Loucy (cell line): Measurements from ENCODE around the gene INHA.

ENCODE experiments used
- H2AFZ ChIP-seq: fragments of 200-600 bp; sonication (generic); 2 replicates; pipeline ENCODE4 v1.6.0; 2016; ENCODE audit warnings: antibody characterized with exemption, mild to moderate bottlenecking, low read length, moderate library complexity
- H3F3A ChIP-seq: fragments of 200-600 bp; 2 replicates; pipeline ENCODE4 v1.6.0; 2016; ENCODE audit warnings: antibody characterized with exemption, low read depth, mild to moderate bottlenecking
- H3K27me3 ChIP-seq: fragments of 200-600 bp; sonication (generic); 2 replicates; pipeline ENCODE4 v1.6.1; 2014; ENCODE audit warnings: low read length, mild to moderate bottlenecking; ENCODE audit not compliant: insufficient read depth, poor library complexity, severe bottlenecking
- H3K36me3 ChIP-seq: fragments of 200-600 bp; sonication (generic); 2 replicates; pipeline ENCODE4 v1.6.1; 2016; ENCODE audit warnings: low read length; ENCODE audit not compliant: insufficient read depth
- H3K4me1 ChIP-seq: fragments of 200-600 bp; sonication (generic); 2 replicates; pipeline ENCODE4 v1.5.1; 2014; ENCODE audit warnings: low read length, mild to moderate bottlenecking; ENCODE audit not compliant: insufficient read depth, poor library complexity, severe bottlenecking
- H3K4me2 ChIP-seq: fragments of 200-600 bp; sonication (generic); 2 replicates; pipeline ENCODE4 v1.6.0; 2014; ENCODE audit warnings: antibody characterized with exemption, low read length, low read depth, mild to moderate bottlenecking; ENCODE audit not compliant: poor library complexity, severe bottlenecking
- H3K4me3 ChIP-seq: fragments of 200-600 bp; sonication (generic); 2 replicates; pipeline ENCODE4 v1.5.1; 2014; ENCODE audit warnings: low read length, mild to moderate bottlenecking, mixed read lengths; ENCODE audit not compliant: poor library complexity, severe bottlenecking
- H3K79me2 ChIP-seq: fragments of 200-600 bp; sonication (generic); 2 replicates; pipeline ENCODE4 v1.6.1; 2014; ENCODE audit warnings: low read length; ENCODE audit not compliant: insufficient read depth
- H3K9ac ChIP-seq: fragments of 200-600 bp; sonication (generic); 2 replicates; pipeline ENCODE4 v1.6.0; 2014; ENCODE audit warnings: mild to moderate bottlenecking, low read depth, low read length, moderate library complexity; ENCODE audit not compliant: poor library complexity, severe bottlenecking
- H3K9me2 ChIP-seq: fragments of 200-600 bp; sonication (generic); replicated peaks from 2 replicates; pipeline ENCODE4 v1.6.1; 2016; ENCODE audit warnings: low read depth, low read length, mixed read lengths
- H3K9me3 ChIP-seq: fragments of 200-600 bp; sonication (generic); 2 replicates; pipeline ENCODE4 v1.6.1; 2014; ENCODE audit warnings: mild to moderate bottlenecking, antibody characterized with exemption, low read length, low read depth; ENCODE audit not compliant: insufficient read depth
- H4K20me1 ChIP-seq: fragments of 200-600 bp; sonication (generic); 2 replicates; pipeline ENCODE4 v1.6.0; 2014; ENCODE audit warnings: antibody characterized with exemption, low read length, mild to moderate bottlenecking; ENCODE audit not compliant: insufficient read depth, poor library complexity, severe bottlenecking
- CTCF ChIP-seq: fragments of 200-600 bp; sonication (generic); conservative IDR thresholded peaks from 2 replicates; pipeline ENCODE4 v1.5.1; 2014; ENCODE audit warnings: mild to moderate bottlenecking, antibody characterized with exemption, low read length
- EZH2phosphoT487 ChIP-seq: fragments of 200-600 bp; IDR thresholded peaks from 2 replicates; pipeline ENCODE4 v1.6.1; 2018; ENCODE audit warnings: antibody characterized with exemption, mild to moderate bottlenecking, moderate library complexity, borderline replicate concordance

Gene INHA

DNA sequence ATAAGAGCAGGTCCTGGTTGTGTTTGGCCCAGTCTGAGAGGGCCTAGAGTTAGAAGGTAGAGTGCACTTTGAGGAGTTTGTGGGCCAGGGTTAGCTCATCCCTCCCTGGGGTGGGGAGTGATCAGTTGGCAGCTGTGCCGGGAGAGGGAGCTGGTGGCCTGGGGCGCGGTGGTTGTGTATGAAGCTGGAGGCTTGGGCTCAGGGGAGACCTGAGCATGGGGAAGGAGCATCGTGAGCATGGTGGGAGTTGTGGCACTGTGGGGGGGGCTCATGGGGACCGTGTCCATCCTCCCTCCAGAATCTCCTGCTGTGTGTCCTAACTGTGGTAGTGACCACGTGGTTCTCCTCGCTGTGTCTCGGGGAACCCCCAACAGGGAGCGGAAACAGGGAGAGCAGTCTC is 39.2 kb downstream of the INHA start:
- H3K9me2 ChIP-seq: no peaks in the 10 kb centered on the region
- no peaks in the 10 kb centered on the region for H3K9me3 ChIP-seq
- no peak overlapping the region for H3K4me2 ChIP-seq
- H3K79me2 ChIP-seq: no peaks in the 10 kb centered on the region
- H3K4me3 ChIP-seq: no peak overlapping the region
- no peak overlapping the region for H2AFZ ChIP-seq
- H3K27me3 ChIP-seq: no peaks in the 10 kb centered on the region
- TF ChIP-seq CTCF (no peak), EZH2phosphoT487 (no peak)
- peaks cover 11% of the 10 kb centered on the region; the same call in 1 of the 2 replicates for H3K36me3 ChIP-seq
- H4K20me1 ChIP-seq: no peaks in the 10 kb centered on the region
- H3K4me1 ChIP-seq: no peaks in the 10 kb centered on the region
- no peaks in the 10 kb centered on the region for H3F3A ChIP-seq
- no peak overlapping the region for H3K9ac ChIP-seq

GRCh38 chr2:219611866-219612576 is 39.9 kb downstream of the INHA start:
- H4K20me1 ChIP-seq: no peaks in the 10 kb centered on the region
- no peaks in the 10 kb centered on the region for H3K27me3 ChIP-seq
- no peaks in the 10 kb centered on the region for H3K9me2 ChIP-seq
- no peaks in the 10 kb centered on the region for H3K79me2 ChIP-seq
- H3K9ac ChIP-seq: no peak overlapping the region
- no peak overlapping the region for H3K4me2 ChIP-seq
- H3K36me3 ChIP-seq: peaks cover 7% of the 10 kb centered on the region; the same call in 1 of the 2 replicates
- TF ChIP-seq EZH2phosphoT487 (no peak), CTCF (no peak)
- no peak overlapping the region for H3K4me3 ChIP-seq
- H3F3A ChIP-seq: no peaks in the 10 kb centered on the region
- no peaks in the 10 kb centered on the region for H3K4me1 ChIP-seq
- H3K9me3 ChIP-seq: no peaks in the 10 kb centered on the region
- no peak overlapping the region for H2AFZ ChIP-seq

DNA sequence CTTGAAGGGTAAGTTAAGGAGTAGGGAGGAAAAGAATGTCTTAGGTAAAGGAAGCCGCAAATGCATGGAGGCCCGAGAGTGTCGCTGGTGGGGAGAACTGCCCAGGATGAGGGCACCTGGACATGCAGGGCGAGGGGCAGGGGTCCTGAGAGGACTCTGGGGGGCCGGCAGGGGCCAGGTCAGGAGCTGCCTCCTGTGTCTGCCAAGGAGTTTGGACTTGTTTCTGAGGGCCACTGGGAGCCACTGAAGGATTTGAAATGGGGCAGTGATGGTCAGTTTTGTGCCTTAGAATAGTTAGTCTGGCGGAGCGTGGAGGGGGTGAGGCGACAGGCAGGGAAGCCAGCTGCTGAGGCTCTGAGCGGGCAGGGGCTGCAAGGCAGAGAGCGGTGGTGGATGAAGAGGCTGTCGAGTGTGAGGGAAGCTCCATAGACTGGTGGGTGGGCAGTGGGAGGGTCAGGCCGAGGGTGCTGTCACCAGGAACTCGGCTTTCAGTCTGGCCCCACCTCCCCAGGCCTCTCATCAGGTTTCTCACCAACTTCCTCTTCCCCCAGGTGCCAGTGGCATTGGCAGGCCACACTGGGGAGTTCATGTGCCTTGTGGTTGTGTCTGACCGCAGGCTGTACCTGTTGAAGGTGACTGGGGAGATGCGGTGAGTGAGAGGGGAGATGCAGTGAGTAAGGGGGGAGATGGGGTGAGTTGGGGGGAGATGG is 40.6 kb downstream of the INHA start:
- TF ChIP-seq EZH2phosphoT487 (no peak), CTCF (no peak)
- Histone ChIP-seq H3K4me3 (no peak overlapping the region), H3F3A (no peaks in the 10 kb centered on the region), H2AFZ (no peak overlapping the region), H3K4me2 (no peak overlapping the region), H3K27me3 (no peaks in the 10 kb centered on the region), H3K9me2 (no peaks in the 10 kb centered on the region), H3K79me2 (no peaks in the 10 kb centered on the region), H4K20me1 (no peaks in the 10 kb centered on the region), H3K36me3 (peaks cover 5% of the 10 kb centered on the region; the same call in 1 of the 2 replicates), H3K9ac (no peak overlapping the region), H3K4me1 (no peaks in the 10 kb centered on the region), H3K9me3 (no peaks in the 10 kb centered on the region)
